Left forelimb (tissue), 1 donor: ENCODE results near the gene PTPRF.

Source experiments
- DNase-seq: peaks from one replicate; pipeline ENCODE4 v3.0.0-alpha.2; 2018; ENCODE audit warnings: low spot score

The PTPRF gene

GRCh38 chr1:43582162-43582566 lies 51.5 kb downstream of the PTPRF start:
- DNase-seq = no peak

DNA sequence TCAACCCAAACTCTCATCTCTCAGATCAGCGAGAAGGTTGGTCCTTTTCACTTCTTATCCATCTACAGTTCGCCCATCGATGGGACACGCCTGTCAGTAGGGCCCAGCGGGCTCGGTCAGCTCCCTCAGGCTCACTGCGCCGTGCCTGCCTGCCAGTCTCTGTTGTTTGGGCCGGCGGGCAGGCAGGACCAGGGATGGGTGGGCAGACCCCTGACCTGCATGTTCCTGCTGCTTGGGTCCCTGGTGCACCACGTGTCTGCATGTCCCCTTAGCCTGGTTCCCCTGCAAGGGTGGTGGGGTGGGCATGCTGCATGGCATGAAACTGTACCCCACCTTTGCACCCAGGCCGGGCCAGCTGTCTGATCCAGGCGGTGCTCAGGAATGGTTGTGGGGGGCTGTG lies 52.4 kb downstream of the PTPRF start:
- DNase-seq = no peak

GRCh38 chr1:43584204-43584603 lies 53.5 kb downstream of the PTPRF start:
- DNase-seq = no peak

- DNase-seq = no peak
Observed at GRCh38 chr1:43585557-43585956, 54.9 kb downstream of the PTPRF start.

GRCh38 chr1:43586136-43586731 lies 55.6 kb downstream of the PTPRF start:
- DNase-seq = no peak

DNA sequence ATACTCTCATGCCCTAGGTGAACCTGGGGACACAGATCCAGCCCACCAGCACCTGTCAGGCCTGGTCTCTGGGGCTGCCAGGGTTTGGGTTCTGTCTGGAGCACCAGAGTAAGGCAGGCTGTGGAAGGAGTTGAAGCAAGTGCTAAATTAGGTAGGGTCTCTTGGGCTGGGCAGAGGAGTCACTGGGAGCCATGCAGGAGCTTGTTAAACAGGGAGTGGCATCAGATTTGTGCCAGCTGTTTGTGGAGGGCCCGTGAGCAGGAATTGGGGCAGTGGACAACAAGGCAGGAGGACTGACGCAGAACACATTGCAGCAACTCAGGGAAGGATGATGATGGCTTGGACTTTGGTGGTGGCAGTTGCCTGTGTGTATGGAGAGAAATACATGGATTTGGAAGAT lies 56.3 kb downstream of the PTPRF start:
- DNase-seq = no peak

GRCh38 chr1:43587594-43587993 lies 56.9 kb downstream of the PTPRF start:
- no peak for DNase-seq

DNA sequence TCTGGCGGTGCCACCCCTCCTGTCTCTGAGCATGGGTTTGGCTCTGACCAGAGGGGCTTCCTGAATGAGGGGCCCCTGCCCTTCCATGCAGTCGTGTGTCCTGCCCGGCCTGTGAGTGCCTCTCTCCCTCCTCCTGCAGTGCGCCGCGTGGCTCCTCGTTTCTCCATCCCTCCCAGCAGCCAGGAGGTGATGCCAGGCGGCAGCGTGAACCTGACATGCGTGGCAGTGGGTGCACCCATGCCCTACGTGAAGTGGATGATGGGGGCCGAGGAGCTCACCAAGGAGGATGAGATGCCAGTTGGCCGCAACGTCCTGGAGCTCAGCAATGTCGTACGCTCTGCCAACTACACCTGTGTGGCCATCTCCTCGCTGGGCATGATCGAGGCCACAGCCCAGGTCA lies 57.9 kb downstream of the PTPRF start:
- no peak for DNase-seq

GRCh38 chr1:43590388-43590925 lies 59.8 kb downstream of the PTPRF start:
- DNase-seq = no peak

DNA sequence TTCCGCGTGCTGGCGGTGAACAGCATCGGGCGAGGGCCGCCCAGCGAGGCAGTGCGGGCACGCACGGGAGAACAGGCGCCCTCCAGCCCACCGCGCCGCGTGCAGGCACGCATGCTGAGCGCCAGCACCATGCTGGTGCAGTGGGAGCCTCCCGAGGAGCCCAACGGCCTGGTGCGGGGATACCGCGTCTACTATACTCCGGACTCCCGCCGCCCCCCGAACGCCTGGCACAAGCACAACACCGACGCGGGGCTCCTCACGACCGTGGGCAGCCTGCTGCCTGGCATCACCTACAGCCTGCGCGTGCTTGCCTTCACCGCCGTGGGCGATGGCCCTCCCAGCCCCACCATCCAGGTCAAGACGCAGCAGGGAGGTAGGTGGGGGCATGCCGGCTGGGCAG lies 60.5 kb downstream of the PTPRF start:
- no peak for DNase-seq

DNA sequence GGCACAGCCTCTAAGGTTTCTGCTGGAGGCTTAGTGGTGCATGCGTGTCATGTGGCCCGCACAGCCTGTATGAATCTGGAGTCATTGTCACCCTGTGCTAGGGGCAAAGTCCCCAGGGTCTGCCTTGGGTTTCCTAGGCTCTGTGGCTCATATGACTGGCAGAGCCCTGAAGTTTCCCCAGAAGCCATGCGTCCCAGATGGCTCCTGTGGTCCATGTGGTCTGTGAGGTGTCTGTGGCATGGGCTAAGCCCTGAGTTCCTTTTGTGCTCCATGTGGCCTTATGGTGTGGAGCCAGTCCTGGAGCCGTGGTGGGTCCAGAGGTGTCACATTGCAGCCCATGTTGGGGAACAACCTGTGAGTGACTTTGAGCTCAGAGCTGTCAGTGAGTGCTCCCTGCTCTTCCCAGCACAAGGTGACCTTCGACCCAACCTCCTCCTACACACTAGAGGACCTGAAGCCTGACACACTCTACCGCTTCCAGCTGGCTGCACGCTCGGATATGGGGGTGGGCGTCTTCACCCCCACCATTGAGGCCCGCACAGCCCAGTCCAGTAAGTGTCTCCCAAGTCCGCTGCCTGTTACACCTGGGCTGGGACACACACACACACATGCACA lies 61.5 kb downstream of the PTPRF start:
- DNase-seq = no peak

- DNase-seq = no peak
Observed at GRCh38 chr1:43592974-43593683, 62.4 kb downstream of the PTPRF start.

GRCh38 chr1:43596579-43596978 lies 65.9 kb downstream of the PTPRF start:
- no peak for DNase-seq

GRCh38 chr1:43597028-43597427 lies 66.3 kb downstream of the PTPRF start:
- no peak for DNase-seq

GRCh38 chr1:43597721-43598120 lies 67.0 kb downstream of the PTPRF start:
- no peak for DNase-seq

DNA sequence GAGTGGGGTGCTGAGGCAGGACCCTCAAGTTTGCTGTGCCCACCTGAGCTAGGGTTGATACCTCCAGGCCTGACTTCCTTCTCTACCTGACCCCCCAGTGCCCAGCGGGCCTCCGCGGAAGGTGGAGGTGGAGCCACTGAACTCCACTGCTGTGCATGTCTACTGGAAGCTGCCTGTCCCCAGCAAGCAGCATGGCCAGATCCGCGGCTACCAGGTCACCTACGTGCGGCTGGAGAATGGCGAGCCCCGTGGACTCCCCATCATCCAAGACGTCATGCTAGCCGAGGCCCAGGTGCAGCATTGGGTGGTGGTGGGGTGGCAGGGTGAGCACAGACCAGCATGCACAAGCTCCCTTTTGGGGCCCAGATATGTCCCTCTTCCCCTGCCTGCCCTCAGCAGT lies 67.9 kb downstream of the PTPRF start:
- no peak for DNase-seq

DNA sequence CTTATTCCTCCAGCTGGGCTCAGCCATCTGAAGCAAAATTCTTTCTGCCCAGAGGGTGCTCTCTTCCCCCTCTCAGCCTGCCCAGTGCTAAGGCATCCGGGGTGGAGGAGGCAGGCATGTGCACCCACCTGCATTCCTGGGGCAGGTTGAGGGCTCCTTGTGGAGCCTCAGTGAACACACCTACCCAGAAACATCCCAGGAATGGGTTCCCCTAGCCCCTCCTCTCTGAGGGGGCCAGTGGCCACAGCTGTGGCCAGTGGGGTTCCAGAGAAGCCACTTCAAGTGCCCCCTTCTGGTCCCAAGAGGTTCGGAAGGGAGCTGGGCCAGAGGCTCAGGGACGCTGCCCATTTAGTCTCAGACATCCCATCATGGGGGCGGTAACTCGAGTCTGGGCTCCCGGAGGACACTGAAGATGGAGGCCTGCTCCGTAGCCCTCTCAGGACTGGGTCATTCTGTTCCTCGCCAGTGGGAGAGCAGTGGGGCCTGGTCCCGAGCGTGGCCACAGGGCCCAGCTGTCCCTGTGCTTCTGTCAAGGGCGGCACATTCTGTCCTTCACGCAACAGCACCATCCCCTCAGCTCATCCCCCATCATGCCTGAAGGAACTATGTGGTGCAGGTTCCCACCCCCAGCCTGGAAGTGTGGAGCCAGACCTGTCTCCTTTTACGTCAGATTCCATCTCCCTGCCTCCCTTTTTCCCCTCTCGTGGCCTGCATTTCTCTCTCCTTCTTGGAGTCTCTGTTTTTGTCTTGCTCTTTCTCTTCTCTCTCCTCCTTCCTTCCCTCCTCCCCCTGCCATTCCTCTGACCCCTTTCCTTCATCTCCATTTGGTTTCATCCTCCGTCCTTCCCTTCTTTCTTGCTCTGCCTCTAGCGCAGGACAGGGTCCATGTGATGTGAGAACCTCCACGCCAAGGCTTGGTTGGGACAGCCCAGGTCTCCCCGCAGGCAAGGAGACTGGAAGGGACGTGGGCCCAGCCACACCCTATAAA lies 69.6 kb downstream of the PTPRF start:
- no peak for DNase-seq

DNA sequence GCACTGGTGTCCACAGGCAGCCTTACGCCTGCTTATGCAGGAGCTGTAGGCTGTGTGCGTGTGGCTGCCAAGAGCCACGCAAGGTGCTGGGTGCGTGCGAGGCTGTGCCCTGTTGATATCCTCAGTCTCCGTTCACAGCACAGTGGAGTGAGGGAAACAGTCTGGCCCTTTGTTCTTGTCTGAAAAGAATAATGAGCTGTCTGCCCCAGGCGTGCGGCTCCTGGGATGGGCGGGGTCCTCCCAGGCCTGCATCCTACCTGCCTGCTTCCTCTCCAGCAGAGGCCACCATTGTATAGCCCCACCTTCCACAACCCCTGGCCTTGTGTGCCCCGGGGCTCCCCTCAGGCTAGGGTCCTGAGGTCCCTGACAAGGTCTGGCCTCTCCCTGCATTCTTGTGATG lies 72.3 kb downstream of the PTPRF start:
- DNase-seq = no peak

DNA sequence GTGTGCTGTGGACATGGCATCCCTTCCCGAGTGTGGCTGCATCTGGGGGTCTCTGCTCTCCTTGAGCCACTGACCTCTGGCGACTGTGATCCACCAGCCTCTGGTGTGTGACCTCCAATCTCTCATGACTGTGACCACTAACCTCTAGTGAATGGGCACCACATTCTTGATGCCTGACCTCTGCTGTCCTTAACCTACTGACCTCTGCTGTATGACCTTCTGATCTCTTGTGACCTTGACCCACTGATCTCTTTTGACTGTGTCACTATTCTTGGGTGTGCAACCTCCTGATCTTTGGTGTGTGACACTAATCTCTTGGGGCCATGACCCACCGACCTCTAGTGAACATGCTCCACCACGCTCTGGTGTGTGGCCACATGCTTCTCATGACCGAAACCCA lies 73.5 kb downstream of the PTPRF start:
- no peak for DNase-seq

- DNase-seq = no peak
Observed at GRCh38 chr1:43605157-43605556, 74.5 kb downstream of the PTPRF start.

- no peak for DNase-seq
Observed at GRCh38 chr1:43605766-43606165, 75.1 kb downstream of the PTPRF start.

DNA sequence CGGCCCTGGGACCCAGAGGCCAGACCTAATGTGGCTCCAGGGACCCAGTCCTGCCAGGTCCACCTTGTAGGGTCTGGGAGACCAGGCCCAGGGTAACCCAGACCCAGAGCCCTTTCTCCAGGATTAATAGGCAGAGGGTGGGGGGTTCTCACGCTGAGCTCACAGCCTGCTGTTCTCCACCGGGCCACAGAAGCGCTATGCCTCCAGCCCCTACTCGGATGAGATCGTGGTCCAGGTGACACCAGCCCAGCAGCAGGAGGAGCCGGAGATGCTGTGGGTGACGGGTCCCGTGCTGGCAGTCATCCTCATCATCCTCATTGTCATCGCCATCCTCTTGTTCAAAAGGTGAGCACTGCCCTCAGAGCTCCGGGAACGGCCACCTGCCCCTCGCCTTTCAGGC lies 75.9 kb downstream of the PTPRF start:
- no peak for DNase-seq
